ENCODE measurements around the gene TTC33.
A peak's percentile ranks its signal among the peaks of the same experiment; 100 is the strongest.

The TTC33 gene

DNA sequence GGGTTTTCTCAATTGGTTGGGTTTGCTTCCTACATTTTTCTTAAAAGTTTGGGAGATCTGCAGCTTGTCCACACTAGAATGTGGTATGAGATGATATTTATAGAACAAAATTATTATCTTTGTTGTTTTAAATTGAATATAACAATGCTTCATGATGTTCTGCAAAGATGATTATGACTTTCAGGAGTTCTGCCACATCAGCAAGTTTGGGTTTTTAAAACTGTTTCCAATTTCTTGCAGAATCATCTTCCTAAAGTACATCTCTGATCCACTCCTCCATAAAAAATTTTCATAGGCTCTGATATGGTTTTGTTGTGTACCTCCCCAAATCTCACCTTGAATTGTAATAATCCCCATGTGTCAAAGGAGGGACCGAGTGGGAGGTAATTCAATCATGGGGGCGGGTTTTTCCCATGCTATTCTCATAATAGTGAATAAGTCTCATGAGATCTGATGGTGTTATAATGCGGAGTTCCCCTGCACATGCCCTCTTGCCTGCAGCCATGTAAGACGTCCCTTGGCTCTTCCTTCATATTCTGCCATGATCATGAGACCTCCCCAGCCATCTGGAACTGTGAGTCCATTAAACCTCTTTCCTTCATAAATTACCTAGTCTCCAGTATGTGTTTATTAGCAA, 195.2 kb downstream of the TTC33 start:
- ATAC-seq (ENCODE audit: low read depth) (no peak), DNase-seq (ENCODE audit: low spot score) (no peak)
- Histone ChIP-seq H3K4me3 (ENCODE audit: severe bottlenecking) (no peak overlapping the region), H3K27me3 (ENCODE audit: insufficient read depth, poor library complexity, severe bottlenecking) (no peaks in the 10 kb centered on the region), H3K36me3 (ENCODE audit: low read depth) (no peaks in the 10 kb centered on the region), H3K9me3 (ENCODE audit: severe bottlenecking) (no peaks in the 10 kb centered on the region), H3K4me1 (ENCODE audit: insufficient read depth, poor library complexity, severe bottlenecking) (peaks cover 3% of the 10 kb centered on the region), H3K27ac (ENCODE audit: poor library complexity, severe bottlenecking) (no peak overlapping the region)
- TF ChIP-seq, protein P1, sequence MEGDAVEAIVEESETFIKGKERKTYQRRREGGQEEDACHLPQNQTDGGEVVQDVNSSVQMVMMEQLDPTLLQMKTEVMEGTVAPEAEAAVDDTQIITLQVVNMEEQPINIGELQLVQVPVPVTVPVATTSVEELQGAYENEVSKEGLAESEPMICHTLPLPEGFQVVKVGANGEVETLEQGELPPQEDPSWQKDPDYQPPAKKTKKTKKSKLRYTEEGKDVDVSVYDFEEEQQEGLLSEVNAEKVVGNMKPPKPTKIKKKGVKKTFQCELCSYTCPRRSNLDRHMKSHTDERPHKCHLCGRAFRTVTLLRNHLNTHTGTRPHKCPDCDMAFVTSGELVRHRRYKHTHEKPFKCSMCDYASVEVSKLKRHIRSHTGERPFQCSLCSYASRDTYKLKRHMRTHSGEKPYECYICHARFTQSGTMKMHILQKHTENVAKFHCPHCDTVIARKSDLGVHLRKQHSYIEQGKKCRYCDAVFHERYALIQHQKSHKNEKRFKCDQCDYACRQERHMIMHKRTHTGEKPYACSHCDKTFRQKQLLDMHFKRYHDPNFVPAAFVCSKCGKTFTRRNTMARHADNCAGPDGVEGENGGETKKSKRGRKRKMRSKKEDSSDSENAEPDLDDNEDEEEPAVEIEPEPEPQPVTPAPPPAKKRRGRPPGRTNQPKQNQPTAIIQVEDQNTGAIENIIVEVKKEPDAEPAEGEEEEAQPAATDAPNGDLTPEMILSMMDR (IDR thresholded peaks at IDR 0.05; ENCODE audit: poor library complexity, severe bottlenecking): no peak

DNA sequence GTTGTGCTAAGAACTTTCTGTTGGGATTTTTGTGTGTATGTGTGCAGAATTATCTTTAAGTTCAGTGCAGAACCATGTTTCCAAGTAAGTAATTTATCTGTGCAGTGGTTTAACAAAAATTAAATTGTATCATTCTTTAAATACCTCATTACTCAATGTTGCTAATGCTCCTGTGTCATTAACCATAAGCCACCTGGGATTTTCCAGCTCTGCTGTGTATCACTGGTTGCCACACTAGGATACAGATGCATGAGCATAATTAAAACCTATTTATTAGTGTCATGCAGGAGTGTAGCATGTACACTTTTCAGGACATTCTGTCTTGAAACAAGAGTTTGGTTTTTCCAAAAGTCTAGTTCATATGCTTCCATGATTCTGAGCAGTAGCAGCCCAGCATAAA, 196.5 kb downstream of the TTC33 start:
- no peak overlapping the region for H3K27ac ChIP-seq (ENCODE audit: poor library complexity, severe bottlenecking)
- no peak overlapping the region for H3K4me3 ChIP-seq (ENCODE audit: severe bottlenecking)
- ATAC-seq (ENCODE audit: low read depth) (no peak), DNase-seq (ENCODE audit: low spot score) (no peak)
- TF ChIP-seq, protein P1 (IDR thresholded peaks at IDR 0.05; ENCODE audit: poor library complexity, severe bottlenecking): no peak
- H3K9me3 ChIP-seq (ENCODE audit: severe bottlenecking): no peaks in the 10 kb centered on the region
- H3K27me3 ChIP-seq (ENCODE audit: insufficient read depth, poor library complexity, severe bottlenecking): no peaks in the 10 kb centered on the region
- H3K36me3 ChIP-seq (ENCODE audit: low read depth): no peaks in the 10 kb centered on the region
- peaks cover 5% of the 10 kb centered on the region for H3K4me1 ChIP-seq (ENCODE audit: insufficient read depth, poor library complexity, severe bottlenecking)

DNA sequence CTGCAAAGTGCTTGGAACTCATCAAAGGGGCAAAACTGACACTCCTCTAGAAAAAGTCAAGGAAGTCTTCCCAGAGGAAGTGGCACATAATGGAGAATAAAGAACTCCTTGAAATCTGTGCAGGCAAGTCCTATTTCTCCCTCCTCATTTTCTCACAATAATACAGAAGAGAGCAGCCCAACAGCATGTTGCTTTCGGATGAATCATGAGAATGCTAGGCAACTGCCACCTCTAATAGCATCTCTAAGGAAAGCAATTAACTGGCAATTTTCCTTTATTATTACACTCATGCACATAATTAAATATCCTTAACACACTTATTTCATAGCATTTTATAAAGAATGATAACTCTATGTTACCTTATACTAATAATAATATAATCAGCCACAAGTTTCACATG, 198.3 kb downstream of the TTC33 start:
- no peak overlapping the region for H3K4me3 ChIP-seq (ENCODE audit: severe bottlenecking)
- H3K27ac ChIP-seq (ENCODE audit: poor library complexity, severe bottlenecking): no peak overlapping the region
- peak; percentile 48; the same call in 1 of the 3 replicates for ATAC-seq (ENCODE audit: low read depth)
- peaks cover 23% of the 10 kb centered on the region for H3K4me1 ChIP-seq (ENCODE audit: insufficient read depth, poor library complexity, severe bottlenecking)
- no peaks in the 10 kb centered on the region for H3K36me3 ChIP-seq (ENCODE audit: low read depth)
- TF ChIP-seq, protein P1 (IDR thresholded peaks at IDR 0.05; ENCODE audit: poor library complexity, severe bottlenecking): no peak
- no peaks in the 10 kb centered on the region for H3K9me3 ChIP-seq (ENCODE audit: severe bottlenecking)
- no peak for DNase-seq (ENCODE audit: low spot score)
- no peaks in the 10 kb centered on the region for H3K27me3 ChIP-seq (ENCODE audit: insufficient read depth, poor library complexity, severe bottlenecking)

DNA sequence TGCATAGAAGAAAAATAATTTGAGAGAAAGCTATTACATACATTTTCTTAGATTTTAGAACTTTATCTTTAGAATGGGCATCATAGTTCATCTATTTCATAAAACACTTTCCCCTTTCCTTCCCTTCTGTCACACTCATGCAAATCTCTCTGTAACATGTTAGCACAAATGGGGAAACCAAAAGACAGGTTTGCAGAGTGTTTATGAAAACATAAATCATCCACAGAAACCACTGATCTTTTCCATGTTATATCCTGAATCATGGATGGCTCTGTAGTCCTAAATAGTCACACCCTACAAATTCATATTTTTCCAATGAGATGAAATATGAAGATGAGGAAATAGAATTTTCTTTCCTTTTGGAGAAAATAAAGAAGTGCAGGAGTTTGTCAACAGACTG, 198.9 kb downstream of the TTC33 start:
- DNase-seq (ENCODE audit: low spot score) (no peak), ATAC-seq (ENCODE audit: low read depth) (no peak)
- Histone ChIP-seq H3K9me3 (ENCODE audit: severe bottlenecking) (no peaks in the 10 kb centered on the region), H3K4me1 (ENCODE audit: insufficient read depth, poor library complexity, severe bottlenecking) (peaks cover 28% of the 10 kb centered on the region), H3K4me3 (ENCODE audit: severe bottlenecking) (no peak overlapping the region), H3K27ac (ENCODE audit: poor library complexity, severe bottlenecking) (no peak overlapping the region), H3K27me3 (ENCODE audit: insufficient read depth, poor library complexity, severe bottlenecking) (no peaks in the 10 kb centered on the region), H3K36me3 (ENCODE audit: low read depth) (no peaks in the 10 kb centered on the region)
- TF ChIP-seq, protein P1 (IDR thresholded peaks at IDR 0.05; ENCODE audit: poor library complexity, severe bottlenecking): no peak

DNA sequence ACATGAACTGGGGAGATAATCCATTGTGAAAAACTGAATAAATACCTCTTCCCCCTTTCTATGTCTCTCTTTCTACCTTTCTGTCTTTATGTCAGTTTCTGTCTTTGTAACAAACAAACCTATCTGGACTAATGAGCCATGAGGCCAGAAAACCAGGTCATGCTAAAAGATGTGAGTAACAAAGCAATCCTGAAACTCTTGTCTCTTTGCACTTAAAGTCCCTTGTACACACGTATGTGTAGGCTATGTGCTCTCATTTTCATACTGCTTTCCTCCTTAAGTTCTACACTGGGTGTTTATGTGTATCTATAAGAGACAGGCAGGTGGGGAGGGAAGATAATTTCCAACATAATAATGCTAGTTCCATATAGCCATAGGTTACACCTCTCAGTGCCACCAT, 199.9 kb downstream of the TTC33 start:
- Histone ChIP-seq H3K27me3 (ENCODE audit: insufficient read depth, poor library complexity, severe bottlenecking) (no peaks in the 10 kb centered on the region), H3K36me3 (ENCODE audit: low read depth) (no peaks in the 10 kb centered on the region), H3K9me3 (ENCODE audit: severe bottlenecking) (no peaks in the 10 kb centered on the region), H3K4me3 (ENCODE audit: severe bottlenecking) (no peak overlapping the region), H3K4me1 (ENCODE audit: insufficient read depth, poor library complexity, severe bottlenecking) (peaks cover 36% of the 10 kb centered on the region), H3K27ac (ENCODE audit: poor library complexity, severe bottlenecking) (no peak overlapping the region)
- ATAC-seq (ENCODE audit: low read depth): no peak
- no peak for DNase-seq (ENCODE audit: low spot score)
- TF ChIP-seq, protein P1 (IDR thresholded peaks at IDR 0.05; ENCODE audit: poor library complexity, severe bottlenecking): no peak

All from RWPE2 (cell line).